Neuronal stem cell (in vitro differentiated cells): ENCODE results near the gene TWNK.

Experiments used
- DNase-seq: peaks from one replicate; pipeline ENCODE4 v3.0.0-alpha.2; 2013; ENCODE audit warnings: low spot score
- H2AFZ ChIP-seq: one replicate; pipeline ENCODE4 v1.6.1; 2013; ENCODE audit warnings: mild to moderate bottlenecking, low read length, inconsistent platforms
- H2AK5ac ChIP-seq: 2 replicates; pipeline ENCODE4 v1.6.1; 2013; ENCODE audit warnings: low read depth, mild to moderate bottlenecking, inconsistent platforms, low read length, moderate library complexity, mixed read lengths
- H2BK120ac ChIP-seq: 2 replicates; pipeline ENCODE4 v1.6.1; 2013; ENCODE audit warnings: low read depth, mild to moderate bottlenecking, inconsistent platforms, low read length, moderate library complexity, mixed read lengths
- H2BK12ac ChIP-seq: one replicate; pipeline ENCODE4 v1.6.1; 2013; ENCODE audit warnings: low read length, inconsistent platforms
- H2BK15ac ChIP-seq: 2 replicates; pipeline ENCODE4 v1.6.1; 2013; ENCODE audit warnings: mild to moderate bottlenecking, low read length, inconsistent platforms, mixed read lengths
- H2BK5ac ChIP-seq: one replicate; pipeline ENCODE4 v1.6.1; 2013; ENCODE audit warnings: inconsistent platforms, mild to moderate bottlenecking, low read length, moderate library complexity
- H3K14ac ChIP-seq: one replicate; pipeline ENCODE4 v1.6.1; 2013; ENCODE audit warnings: low read length, inconsistent platforms
- H3K18ac ChIP-seq: 2 replicates; pipeline ENCODE4 v1.6.1; 2013; ENCODE audit warnings: low read length, inconsistent platforms
- H3K23ac ChIP-seq: 2 replicates; pipeline ENCODE4 v1.6.1; 2013; ENCODE audit warnings: low read depth, mild to moderate bottlenecking, mixed read lengths, low read length, inconsistent platforms; ENCODE audit not compliant: poor library complexity
- H3K27ac ChIP-seq: replicated peaks from 3 replicates; pipeline ENCODE4 v1.5.1; 2013; ENCODE audit warnings: low read length, inconsistent platforms
- H3K27me3 ChIP-seq, 3 experiments: 2 replicates each; pipeline ENCODE4 v1.6.1; 2013; ENCODE audit warnings: low read length in 3 of 3, mild to moderate bottlenecking in 2 of 3, inconsistent platforms in 1 of 3, low read depth in 1 of 3, mixed read lengths in 1 of 3, moderate library complexity in 1 of 3; ENCODE audit not compliant: control insufficient read depth in 3 of 3, insufficient read depth in 3 of 3
- H3K36me3 ChIP-seq, 2 donors: replicated peaks in 1 of 2; 2 replicates each; pipeline ENCODE4 v1.6.1; 2013; ENCODE audit warnings: low read length in 2 of 2; ENCODE audit not compliant: control insufficient read depth in 2 of 2, insufficient read depth in 2 of 2
- H3K4ac ChIP-seq: 2 replicates; pipeline ENCODE4 v1.6.1; 2013; ENCODE audit warnings: inconsistent platforms, mild to moderate bottlenecking, low read length, moderate library complexity
- H3K4me1 ChIP-seq, 2 donors: 1 replicate in 1 of 2; 2 replicates in 1 of 2; pipeline ENCODE4 v1.6.1; 2013; ENCODE audit warnings: low read length in 2 of 2, low read depth in 1 of 2; ENCODE audit not compliant: control insufficient read depth in 2 of 2, insufficient read depth in 1 of 2
- H3K4me2 ChIP-seq: one replicate; pipeline ENCODE4 v1.6.1; 2013; ENCODE audit warnings: mild to moderate bottlenecking, low read length, inconsistent platforms; ENCODE audit not compliant: insufficient read depth, poor library complexity, severe bottlenecking
- H3K4me3 ChIP-seq, 2 donors: 2 replicates each; pipeline ENCODE4 v1.5.1; 2013; ENCODE audit warnings: low read length in 2 of 2, mild to moderate bottlenecking in 2 of 2, inconsistent platforms in 1 of 2, moderate library complexity in 1 of 2
- H3K79me1 ChIP-seq: one replicate; pipeline ENCODE4 v1.6.1; 2013; ENCODE audit warnings: low read depth, mild to moderate bottlenecking, inconsistent platforms, low read length, moderate library complexity
- H3K9ac ChIP-seq: one replicate; pipeline ENCODE4 v1.6.1; 2013; ENCODE audit warnings: mild to moderate bottlenecking, low read depth, low read length, inconsistent platforms; ENCODE audit not compliant: poor library complexity
- H3K9me3 ChIP-seq, 2 donors: replicated peaks in 1 of 2; 2 replicates each; pipeline versions ENCODE3 to v1.6.1; 2013; ENCODE audit warnings: low read length in 2 of 2, mild to moderate bottlenecking in 2 of 2, inconsistent platforms in 1 of 2, low read depth in 1 of 2, mixed read lengths in 1 of 2, moderate library complexity in 1 of 2; ENCODE audit not compliant: control insufficient read depth in 2 of 2, insufficient read depth in 1 of 2
- H4K8ac ChIP-seq: one replicate; pipeline ENCODE4 v1.6.1; 2013; ENCODE audit warnings: low read depth, mild to moderate bottlenecking, inconsistent platforms, low read length, moderate library complexity
- H4K91ac ChIP-seq: one replicate; pipeline ENCODE4 v1.6.1; 2013; ENCODE audit warnings: low read length, low read depth, mild to moderate bottlenecking, inconsistent platforms; ENCODE audit not compliant: poor library complexity
- WGBS, 2 donors: extraction: QIAGEN DNeasy Blood & Tissue Kit; methylation state at CpG; one replicate each; pipeline ENCODE4 v1.1.7; 2013; ENCODE audit warnings: missing lambda C conversion rate in 2 of 2, mixed read lengths in 1 of 2; ENCODE audit not compliant: insufficient read length in 2 of 2, insufficient replicate concordance in 1 of 2; ENCODE audit errors: extremely low coverage in 2 of 2; 5-methylcytosine and 5-hydroxymethylcytosine counted together

The TWNK gene

GRCh38 chr10:100998183-100998990 lies 11.0 kb downstream of the TWNK start:
- Histone ChIP-seq H2AFZ (peak overlapping the region; percentile 95), H4K8ac (no peak overlapping the region), H2BK120ac (peak overlapping the region; percentile 78), H2BK5ac (peak overlapping the region; percentile 49), H3K36me3 (peaks cover 20 to 33% of the 10 kb centered on the region in 2 donors), H3K18ac (peak overlapping the region; percentile 95), H3K23ac (peak overlapping the region; percentile 87), H3K9me3 (no peaks in the 10 kb centered on the region), H2BK15ac (peak overlapping the region; percentile 49), H3K27me3 (no peaks in the 10 kb centered on the region), H3K4me1 (peaks cover 23 to 25% of the 10 kb centered on the region in 2 donors), H4K91ac (no peak overlapping the region), H3K27ac (peak overlapping the region; percentile 94), H3K4me3 (peak overlapping the region; percentile 92 to 99), H2BK12ac (peak overlapping the region; percentile 24), H2AK5ac (peak overlapping the region; percentile 37), H3K79me1 (peaks cover 19% of the 10 kb centered on the region), H3K4ac (no peak overlapping the region), H3K4me2 (peak overlapping the region; percentile 97), H3K14ac (peak overlapping the region; percentile 58), H3K9ac (peak overlapping the region; percentile 83)
- DNase-seq = no peak
- WGBS, 2 donors = no CpG with 5 or more reads among the region's 25 CpGs

DNA sequence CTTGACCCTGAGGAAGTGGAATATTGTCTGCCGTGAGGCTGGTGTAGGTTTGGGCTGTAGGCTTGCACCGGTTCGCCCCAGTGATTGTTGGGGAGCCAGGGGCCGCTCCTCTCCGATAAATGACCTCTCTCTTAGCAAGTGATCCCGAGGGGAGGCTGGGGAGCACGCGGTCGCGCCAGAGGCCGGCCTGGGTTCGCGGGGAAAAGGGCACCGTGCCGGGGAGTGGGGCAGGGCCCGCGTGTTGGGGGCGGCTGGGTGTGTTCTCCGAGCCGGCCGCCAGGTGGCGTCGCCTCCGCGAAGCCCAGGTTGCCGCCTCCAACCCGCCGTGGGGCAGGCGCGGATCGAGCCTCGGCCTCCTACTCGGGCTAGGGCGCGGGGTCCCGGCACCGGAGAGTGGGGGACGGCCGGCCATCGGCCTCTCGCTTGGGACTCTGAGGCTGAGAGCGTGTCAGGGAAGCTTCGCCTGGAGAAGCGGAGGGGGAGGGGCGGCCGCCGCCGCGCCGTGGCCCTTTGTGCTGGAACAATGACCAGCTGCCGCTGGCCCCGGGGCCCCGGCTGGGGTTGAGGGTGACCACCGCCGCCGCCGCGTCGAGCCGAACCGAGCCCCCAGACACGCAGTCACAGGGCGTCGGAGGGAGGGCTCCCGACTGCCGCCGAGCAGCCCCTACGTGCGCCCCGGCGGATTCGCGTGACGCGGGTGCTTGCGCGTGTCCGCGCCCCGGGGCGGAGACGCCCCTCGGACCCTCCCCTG lies 11.8 kb downstream of the TWNK start:
- peak overlapping the region; percentile 99 for H3K18ac ChIP-seq
- H3K79me1 ChIP-seq = peaks cover 26% of the 10 kb centered on the region
- H2BK5ac ChIP-seq = peak overlapping the region; percentile 99
- H3K4me3 ChIP-seq = peak overlapping the region; percentile 92 to 99
- H2AFZ ChIP-seq = peak overlapping the region; percentile 95
- H3K9ac ChIP-seq = peak overlapping the region; percentile 95
- no peak overlapping the region for H4K8ac ChIP-seq
- H3K27me3 ChIP-seq = no peaks in the 10 kb centered on the region
- peak overlapping the region; percentile 85 for H3K14ac ChIP-seq
- H2AK5ac ChIP-seq = peak overlapping the region; percentile 86
- DNase-seq = peak; percentile 76
- peaks cover 23 to 25% of the 10 kb centered on the region in 2 donors for H3K4me1 ChIP-seq
- peaks cover 21 to 33% of the 10 kb centered on the region in 2 donors for H3K36me3 ChIP-seq
- H2BK15ac ChIP-seq = peak overlapping the region; percentile 62
- H4K91ac ChIP-seq = no peak overlapping the region
- WGBS, 2 donors = no CpG with 5 or more reads among the region's 83 CpGs
- no peak overlapping the region for H2BK12ac ChIP-seq
- H2BK120ac ChIP-seq = no peak overlapping the region
- peak overlapping the region; percentile 97 for H3K4me2 ChIP-seq
- peak overlapping the region; percentile 69 for H3K23ac ChIP-seq
- H3K9me3 ChIP-seq = no peaks in the 10 kb centered on the region
- H3K27ac ChIP-seq = peak overlapping the region; percentile 94
- no peak overlapping the region for H3K4ac ChIP-seq

DNA sequence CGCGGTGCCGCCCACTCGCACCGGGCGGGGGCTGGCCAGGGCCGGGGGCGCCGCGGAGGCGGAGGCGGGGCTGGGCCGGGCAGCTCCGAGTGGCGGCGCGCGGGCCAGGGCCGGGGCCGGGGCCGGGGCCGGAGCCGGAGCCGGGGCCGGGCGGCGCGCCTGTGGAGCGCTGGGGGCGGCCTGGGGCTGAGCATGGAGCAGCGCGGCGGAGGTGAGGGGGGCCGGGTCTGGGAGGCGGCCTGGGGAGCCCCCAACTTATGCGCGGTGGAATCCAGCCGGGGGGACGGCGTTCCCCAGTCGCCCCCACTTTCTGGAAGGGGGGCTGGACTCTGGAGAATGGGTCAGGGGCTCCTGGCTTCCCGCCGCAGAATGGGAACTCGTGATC lies 12.4 kb downstream of the TWNK start, which contains the start of gene LZTS2:
Gene LZTS2, plus strand, starts transcription at position 67 of the 385 bp plus-strand sequence. CDS start 2,731 bp downstream, outside the sequence.
- Histone ChIP-seq H3K18ac (peak within 1 kb of the TSS; percentile 99), H3K4me2 (peak within 1 kb of the TSS; percentile 97), H2BK12ac (no peak within 1 kb of the TSS), H2BK120ac (peak within 1 kb of the TSS; percentile 35), H3K27ac (peak within 1 kb of the TSS; percentile 94), H2BK15ac (peak within 1 kb of the TSS; percentile 77), H2BK5ac (peak within 1 kb of the TSS; percentile 99), H3K36me3 (peaks cover 22 to 34% of the 10 kb centered on the region in 2 donors), H3K9me3 (no peaks in the 10 kb centered on the region), H3K4ac (peak within 1 kb of the TSS; percentile 17), H3K23ac (peak within 1 kb of the TSS; percentile 69), H3K79me1 (peaks cover 26% of the 10 kb centered on the region), H3K27me3 (no peaks in the 10 kb centered on the region), H3K14ac (peak within 1 kb of the TSS; percentile 95), H2AFZ (peak within 1 kb of the TSS; percentile 95), H3K9ac (peak within 1 kb of the TSS; percentile 95), H2AK5ac (peak within 1 kb of the TSS; percentile 100), H3K4me1 (peaks cover 23 to 25% of the 10 kb centered on the region in 2 donors), H4K91ac (peak within 1 kb of the TSS; percentile 22), H3K4me3 (peak within 1 kb of the TSS; percentile 92 to 99), H4K8ac (peak within 1 kb of the TSS; percentile 25)
- no peak for DNase-seq
- no CpG with 5 or more reads among the region's 44 CpGs for whole genome bisulfite sequencing, 2 donors
